ENCODE measurements around the gene DCUN1D3.

DNA sequence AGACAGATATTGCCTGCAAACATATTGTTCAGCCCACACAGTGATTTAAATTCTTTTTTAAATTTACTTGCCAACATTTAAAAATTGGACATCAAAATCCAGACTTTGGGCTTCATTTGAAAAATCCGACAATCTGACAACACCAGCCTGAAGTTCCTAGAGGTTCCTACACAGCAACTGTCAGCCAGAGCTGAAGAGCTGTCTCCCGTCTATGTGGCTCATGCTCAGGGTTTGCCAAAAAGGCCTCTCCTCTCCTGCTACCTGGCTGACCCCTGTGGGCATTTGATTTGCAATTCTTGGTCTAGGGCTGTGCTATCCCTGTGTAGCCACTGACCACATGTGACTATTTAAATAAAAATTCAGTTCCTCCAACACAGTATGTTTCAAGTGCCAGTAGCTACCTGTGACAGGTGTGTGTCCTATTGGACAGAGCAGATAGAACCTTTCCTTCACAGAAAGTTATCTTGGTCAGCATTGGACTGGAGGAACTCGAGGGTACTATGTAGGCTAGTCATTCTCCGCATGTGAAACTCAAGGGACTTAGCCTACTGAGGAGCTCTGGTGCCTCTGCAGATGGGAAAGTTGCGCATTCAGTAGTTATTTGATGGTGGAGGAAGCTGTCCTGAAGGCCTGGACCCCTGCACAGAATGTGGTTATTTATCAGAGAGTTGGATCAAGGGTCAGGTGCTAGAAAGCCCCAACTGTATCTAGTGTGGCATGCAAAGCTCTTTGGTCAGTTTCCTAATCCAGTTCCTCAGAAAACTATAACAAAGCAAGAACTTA, 3.1 kb upstream of the DCUN1D3 start:
- TF ChIP-seq, protein P1, sequence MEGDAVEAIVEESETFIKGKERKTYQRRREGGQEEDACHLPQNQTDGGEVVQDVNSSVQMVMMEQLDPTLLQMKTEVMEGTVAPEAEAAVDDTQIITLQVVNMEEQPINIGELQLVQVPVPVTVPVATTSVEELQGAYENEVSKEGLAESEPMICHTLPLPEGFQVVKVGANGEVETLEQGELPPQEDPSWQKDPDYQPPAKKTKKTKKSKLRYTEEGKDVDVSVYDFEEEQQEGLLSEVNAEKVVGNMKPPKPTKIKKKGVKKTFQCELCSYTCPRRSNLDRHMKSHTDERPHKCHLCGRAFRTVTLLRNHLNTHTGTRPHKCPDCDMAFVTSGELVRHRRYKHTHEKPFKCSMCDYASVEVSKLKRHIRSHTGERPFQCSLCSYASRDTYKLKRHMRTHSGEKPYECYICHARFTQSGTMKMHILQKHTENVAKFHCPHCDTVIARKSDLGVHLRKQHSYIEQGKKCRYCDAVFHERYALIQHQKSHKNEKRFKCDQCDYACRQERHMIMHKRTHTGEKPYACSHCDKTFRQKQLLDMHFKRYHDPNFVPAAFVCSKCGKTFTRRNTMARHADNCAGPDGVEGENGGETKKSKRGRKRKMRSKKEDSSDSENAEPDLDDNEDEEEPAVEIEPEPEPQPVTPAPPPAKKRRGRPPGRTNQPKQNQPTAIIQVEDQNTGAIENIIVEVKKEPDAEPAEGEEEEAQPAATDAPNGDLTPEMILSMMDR (IDR thresholded peaks at IDR 0.05) = no peak
- no peak for TF ChIP-seq POLR2A (IDR thresholded peaks at IDR 0.05)
